ENCODE measurements around the gene PDE4B.

GRCh38 chr1:66292944-66293343, 500.2 kb downstream of the PDE4B start:
- TF ChIP-seq CTCF (IDR thresholded peaks at IDR 0.05) (no peak), POLR2A (IDR thresholded peaks at IDR 0.05) (no peak)

Data from heart left ventricle (tissue), 13 donors.